Neural progenitor cell (in vitro differentiated cells): ENCODE results near the gene SLC9C1. TPM values are rescaled to one million over a fixed set of nuclear protein-coding genes. Genes with fewer than 3 reads are reported as not detected.

ENCODE experiments used
- DNase-seq: peaks from one replicate; pipeline ENCODE4 v3.0.0-alpha.2; 2016; ENCODE audit warnings: low spot score
- H2AFZ ChIP-seq: fragments of 200-600 bp; sonication (generic); replicated peaks from 2 replicates; pipeline ENCODE4 v1.6.1; 2016; ENCODE audit warnings: antibody characterized with exemption
- H3F3A ChIP-seq: fragments of 200-600 bp; sonication (generic); 2 replicates; pipeline ENCODE4 v1.6.1; 2016; ENCODE audit warnings: antibody characterized with exemption, low read depth
- H3K27ac ChIP-seq: fragments of 200-600 bp; sonication (generic); 2 replicates; pipeline ENCODE4 v1.5.1; 2016; ENCODE audit warnings: mild to moderate bottlenecking
- H3K27me3 ChIP-seq: fragments of 200-600 bp; sonication (generic); 2 replicates; pipeline ENCODE4 v1.6.1; 2016; ENCODE audit warnings: mild to moderate bottlenecking, moderate library complexity
- H3K36me3 ChIP-seq: fragments of 200-600 bp; sonication (generic); 2 replicates; pipeline ENCODE4 v1.5.1; 2016
- H3K4me1 ChIP-seq: fragments of 200-600 bp; sonication (generic); 2 replicates; pipeline ENCODE4 v1.6.1; 2016; ENCODE audit warnings: mixed run types
- H3K4me2 ChIP-seq: fragments of 200-600 bp; sonication (generic); 2 replicates; pipeline ENCODE4 v1.6.1; 2016
- H3K4me3 ChIP-seq: fragments of 200-600 bp; sonication (generic); 2 replicates; pipeline ENCODE4 v1.5.1; 2016
- H3K79me2 ChIP-seq: fragments of 200-600 bp; sonication (generic); 2 replicates; pipeline ENCODE4 v1.6.1; 2016; ENCODE audit warnings: low read depth
- H3K9ac ChIP-seq: fragments of 200-600 bp; sonication (generic); 2 replicates; pipeline ENCODE4 v1.6.1; 2016
- H3K9me3 ChIP-seq: fragments of 200-600 bp; sonication (generic); 2 replicates; pipeline ENCODE4 v1.5.1; 2016; ENCODE audit warnings: low read depth
- H4K20me1 ChIP-seq: fragments of 200-600 bp; sonication (generic); 2 replicates; pipeline ENCODE4 v1.6.1; 2016; ENCODE audit warnings: low read depth
- H3K27ac Mint-ChIP-seq: 3 replicates; pipeline ENCODE4 v1.8.0; 2021; ENCODE audit warnings: mixed read lengths
- H3K27me3 Mint-ChIP-seq: 2 replicates; pipeline ENCODE4 v1.8.0; 2022; ENCODE audit warnings: low read depth, mild to moderate bottlenecking, inconsistent platforms, moderate library complexity, mixed read lengths; ENCODE audit not compliant: insufficient read depth
- H3K36me3 Mint-ChIP-seq: 3 replicates; pipeline ENCODE4 v1.8.0; 2021; ENCODE audit warnings: mixed read lengths
- H3K4me1 Mint-ChIP-seq: 3 replicates; pipeline ENCODE4 v1.8.0; 2021; ENCODE audit warnings: mixed read lengths
- H3K4me3 Mint-ChIP-seq: 3 replicates; pipeline ENCODE4 v1.8.0; 2021; ENCODE audit warnings: mild to moderate bottlenecking, moderate library complexity, mixed read lengths
- H3K9me3 Mint-ChIP-seq: 3 replicates; pipeline ENCODE4 v1.8.0; 2020; ENCODE audit warnings: mixed read lengths
- CTCF ChIP-seq: fragments of 200-600 bp; sonication (generic); IDR thresholded peaks from 2 replicates; pipeline ENCODE4 v1.5.1; 2017; ENCODE audit warnings: antibody characterized with exemption, mild to moderate bottlenecking
- EZH2 ChIP-seq: fragments of 200-600 bp; sonication (generic); IDR thresholded peaks from 2 replicates; pipeline ENCODE4 v1.6.1; 2017; ENCODE audit warnings: antibody characterized with exemption, mild to moderate bottlenecking, moderate library complexity
- EZH2phosphoT487 ChIP-seq: fragments of 200-600 bp; sonication (generic); IDR thresholded peaks from 2 replicates; pipeline ENCODE4 v1.6.1; 2017; ENCODE audit warnings: antibody characterized with exemption
- total RNA-seq: library from RNA; depleted of rRNA; stranded (reverse); fragments of >200 nt; gene quantifications from 2 replicates; pipeline ENCODE4 v1.2.3, GENCODE V29; 2015; ENCODE audit warnings: low replicate concordance

Gene SLC9C1
- total RNA-seq, 1 donor from 2014 or later = 1.3 TPM

- Histone ChIP-seq H3K36me3 (peaks cover 10% of the 10 kb centered on the region), H3K79me2 (no peaks in the 10 kb centered on the region), H3K27me3 (no peaks in the 10 kb centered on the region), H3K4me1 (peaks cover 18% of the 10 kb centered on the region), H3K27ac (no peak overlapping the region), H3K9ac (no peak overlapping the region), H3F3A (peaks cover 15% of the 10 kb centered on the region), H2AFZ (no peak overlapping the region), H3K4me3 (no peak overlapping the region), H3K4me2 (no peak overlapping the region), H3K9me3 (peaks cover 20% of the 10 kb centered on the region), H4K20me1 (no peaks in the 10 kb centered on the region)
- Mint-ChIP-seq H3K27ac (no peak overlapping the region), H3K4me3 (no peak overlapping the region), H3K4me1 (peaks cover 11% of the 10 kb centered on the region), H3K27me3 (no peaks in the 10 kb centered on the region), H3K9me3 (peaks cover 21% of the 10 kb centered on the region), H3K36me3 (peaks cover 4% of the 10 kb centered on the region)
- TF ChIP-seq EZH2phosphoT487 = no peak
- no peak for DNase-seq
These were observed 21.8 kb upstream of the SLC9C1 start for GRCh38 chr3:112315791-112316190.

GRCh38 chr3:112314649-112315048 is 20.6 kb upstream of the SLC9C1 start:
- no peak overlapping the region for H3K4me3 ChIP-seq
- no peaks in the 10 kb centered on the region for H3K27me3 ChIP-seq
- H3K36me3 Mint-ChIP-seq = peaks cover 4% of the 10 kb centered on the region
- H3K4me1 Mint-ChIP-seq = peaks cover 3% of the 10 kb centered on the region
- no peak overlapping the region for H2AFZ ChIP-seq
- H3K9ac ChIP-seq = no peak overlapping the region
- no peak overlapping the region for H3K27ac Mint-ChIP-seq
- no peaks in the 10 kb centered on the region for H4K20me1 ChIP-seq
- H3K27me3 Mint-ChIP-seq = peaks cover 2% of the 10 kb centered on the region
- H3K4me2 ChIP-seq = no peak overlapping the region
- H3F3A ChIP-seq = peaks cover 4% of the 10 kb centered on the region
- H3K36me3 ChIP-seq = peaks cover 10% of the 10 kb centered on the region
- H3K4me1 ChIP-seq = peaks cover 7% of the 10 kb centered on the region
- H3K9me3 ChIP-seq = peaks cover 20% of the 10 kb centered on the region
- H3K4me3 Mint-ChIP-seq = no peak overlapping the region
- no peak for DNase-seq
- H3K27ac ChIP-seq = no peak overlapping the region
- TF ChIP-seq EZH2phosphoT487 = no peak
- TF ChIP-seq EZH2 = no peak
- no peak for TF ChIP-seq CTCF
- H3K9me3 Mint-ChIP-seq = peaks cover 21% of the 10 kb centered on the region
- H3K79me2 ChIP-seq = no peaks in the 10 kb centered on the region

GRCh38 chr3:112308151-112308911 is 14.3 kb upstream of the SLC9C1 start:
- Histone ChIP-seq H3K4me2 (peak overlapping the region; percentile 14), H3K79me2 (no peaks in the 10 kb centered on the region), H3F3A (peaks cover 26% of the 10 kb centered on the region), H3K9me3 (no peaks in the 10 kb centered on the region), H3K27ac (peak overlapping the region; percentile 47), H3K4me3 (no peak overlapping the region), H2AFZ (peak overlapping the region; percentile 21), H3K36me3 (no peaks in the 10 kb centered on the region), H4K20me1 (no peaks in the 10 kb centered on the region), H3K9ac (no peak overlapping the region), H3K4me1 (peaks cover 31% of the 10 kb centered on the region), H3K27me3 (no peaks in the 10 kb centered on the region)
- H3K9me3 Mint-ChIP-seq = peaks cover 1% of the 10 kb centered on the region
- H3K36me3 Mint-ChIP-seq = no peaks in the 10 kb centered on the region
- H3K27ac Mint-ChIP-seq = peak overlapping the region; percentile 97
- no peak overlapping the region for H3K4me3 Mint-ChIP-seq
- peaks cover 2% of the 10 kb centered on the region for H3K27me3 Mint-ChIP-seq
- peaks cover 14% of the 10 kb centered on the region for H3K4me1 Mint-ChIP-seq
- TF ChIP-seq CTCF = no peak
- peak; percentile 69 for DNase-seq

- peaks cover 35% of the 10 kb centered on the region for H3K4me1 ChIP-seq
- Mint-ChIP-seq H3K9me3 (no peaks in the 10 kb centered on the region), H3K4me3 (no peak overlapping the region), H3K27me3 (peaks cover 2% of the 10 kb centered on the region), H3K36me3 (no peaks in the 10 kb centered on the region), H3K4me1 (peaks cover 14% of the 10 kb centered on the region), H3K27ac (peak overlapping the region; percentile 74)
- H3K4me3 ChIP-seq = no peak overlapping the region
- no peak overlapping the region for H3K27ac ChIP-seq
- H3K4me2 ChIP-seq = peak overlapping the region; percentile 14
- no peaks in the 10 kb centered on the region for H3K79me2 ChIP-seq
- no peaks in the 10 kb centered on the region for H3K27me3 ChIP-seq
- TF ChIP-seq EZH2 (no peak), CTCF (no peak), EZH2phosphoT487 (no peak)
- no peaks in the 10 kb centered on the region for H3K36me3 ChIP-seq
- no peak for DNase-seq
- no peak overlapping the region for H3K9ac ChIP-seq
- no peaks in the 10 kb centered on the region for H4K20me1 ChIP-seq
- no peak overlapping the region for H2AFZ ChIP-seq
- no peaks in the 10 kb centered on the region for H3K9me3 ChIP-seq
- H3F3A ChIP-seq = peaks cover 34% of the 10 kb centered on the region
These were observed 13.5 kb upstream of the SLC9C1 start for GRCh38 chr3:112307557-112307956.
